HK-2 (cell line): ENCODE measurements around the gene GRIK5.

ENCODE experiments used
- DNase-seq: peaks from one replicate; pipeline ENCODE4 v3.0.0-alpha.2; 2018; ENCODE audit not compliant: unreplicated experiment

Gene GRIK5

DNA sequence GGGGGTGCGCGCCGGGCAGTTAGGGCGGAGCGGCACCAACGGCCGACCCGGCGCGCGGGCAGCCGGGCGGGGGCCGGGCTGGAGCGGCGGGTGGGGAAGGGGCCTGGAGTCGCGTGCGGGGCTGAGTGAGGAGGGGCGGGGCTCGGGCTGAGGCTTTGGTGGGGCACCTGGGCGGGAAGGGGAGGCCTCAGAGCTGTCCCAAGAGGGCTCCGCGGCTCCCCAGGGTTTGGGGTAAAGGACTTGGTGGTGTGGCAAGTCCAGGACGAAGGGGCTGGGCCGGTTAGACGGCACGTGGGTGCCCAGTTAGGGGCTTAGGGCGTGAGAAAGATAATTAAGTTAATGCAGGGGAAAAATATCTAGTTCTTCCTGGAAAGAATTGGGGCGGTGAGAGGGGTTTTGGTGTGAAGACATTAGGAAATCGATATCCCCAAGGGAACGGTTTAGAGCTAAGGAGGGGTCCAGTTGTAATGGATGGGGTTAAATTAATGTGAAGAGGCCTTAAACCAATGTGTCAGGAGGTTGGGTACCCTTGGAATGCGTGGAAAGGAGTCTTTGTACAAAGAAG is 6.5 kb upstream of the GRIK5 start:
- DNase-seq, result no peak

DNA sequence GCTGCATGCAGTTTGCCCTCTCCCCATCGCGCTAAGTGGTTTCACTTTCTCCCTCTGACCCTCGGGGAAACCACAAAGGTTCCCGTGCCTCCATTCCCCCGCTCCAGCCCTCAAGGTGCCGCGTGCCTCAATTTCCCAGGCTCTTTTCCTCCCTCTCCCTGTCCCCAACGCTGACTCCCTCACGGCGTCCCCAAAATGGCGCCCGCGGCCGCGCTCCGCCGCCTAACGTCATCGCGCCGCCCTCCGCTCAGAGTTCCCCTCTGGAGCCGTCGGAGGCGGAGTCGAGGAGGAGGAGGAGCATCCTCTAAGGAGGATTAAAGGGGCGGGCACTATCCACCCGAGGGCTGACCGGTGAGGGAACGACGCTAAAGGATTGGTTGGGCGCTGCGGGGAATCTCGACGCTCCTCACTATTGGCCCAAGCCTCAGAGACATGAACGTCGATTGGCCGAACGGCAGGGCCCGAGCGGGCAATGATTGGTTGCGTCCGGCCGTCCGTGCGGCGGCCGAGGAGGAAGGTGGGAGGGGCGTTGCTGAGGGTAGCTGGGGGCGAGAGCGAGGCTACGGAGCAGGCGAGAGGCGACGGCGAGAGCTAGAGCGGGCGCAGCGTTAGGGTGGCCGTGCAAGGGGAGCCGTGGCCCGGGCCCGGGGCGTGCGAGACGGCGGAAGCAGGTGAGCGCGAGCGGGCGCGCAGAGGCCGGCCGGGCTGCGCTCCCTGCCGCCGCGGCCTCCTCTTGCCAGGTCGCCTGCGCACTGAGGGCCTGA is 5.8 kb upstream of the GRIK5 start, which contains the start of gene ZNF574:
TSS of gene ZNF574 (plus strand) at position 551 of the 764 bp plus-strand sequence. CDS start 2,441 bp downstream, outside the sequence.
- peak; percentile 99 for DNase-seq

DNA sequence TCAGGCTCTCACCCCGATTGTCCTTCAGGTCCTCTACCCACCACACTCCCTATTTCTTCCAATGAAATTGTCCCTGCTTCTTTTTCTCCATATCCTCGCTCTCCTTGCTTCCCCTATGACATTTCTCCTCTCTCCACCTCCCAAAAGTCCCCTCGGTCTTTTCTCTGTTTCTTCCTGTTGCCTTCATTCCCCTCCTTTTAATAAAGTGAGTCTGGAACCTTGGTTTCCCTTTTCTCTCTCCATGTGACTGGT is 5.3 kb upstream of the GRIK5 start:
- no peak for DNase-seq

- DNase-seq, result peak; percentile 49
These were observed 4.7 kb upstream of the GRIK5 start for GRCh38 chr19:42074513-42075363.

DNA sequence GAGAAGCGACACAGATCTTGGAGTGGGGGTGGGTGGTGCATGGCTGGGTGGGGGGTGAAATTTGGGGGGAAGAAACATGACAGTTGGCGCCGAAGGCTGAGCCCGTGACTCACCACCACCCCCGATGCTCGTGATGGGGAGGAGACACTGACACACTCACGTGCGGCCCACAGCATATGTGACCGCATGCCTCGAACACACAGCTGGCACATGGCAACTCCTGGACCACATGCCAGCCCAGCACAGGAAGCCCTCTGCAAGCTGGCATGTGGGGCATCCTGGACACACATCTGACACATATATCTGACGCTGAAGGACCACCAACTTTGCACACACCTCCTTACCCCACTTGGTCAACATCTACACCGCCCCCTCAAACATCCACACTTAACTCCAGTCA is 1.2 kb upstream of the GRIK5 start:
- DNase-seq, result no peak

DNA sequence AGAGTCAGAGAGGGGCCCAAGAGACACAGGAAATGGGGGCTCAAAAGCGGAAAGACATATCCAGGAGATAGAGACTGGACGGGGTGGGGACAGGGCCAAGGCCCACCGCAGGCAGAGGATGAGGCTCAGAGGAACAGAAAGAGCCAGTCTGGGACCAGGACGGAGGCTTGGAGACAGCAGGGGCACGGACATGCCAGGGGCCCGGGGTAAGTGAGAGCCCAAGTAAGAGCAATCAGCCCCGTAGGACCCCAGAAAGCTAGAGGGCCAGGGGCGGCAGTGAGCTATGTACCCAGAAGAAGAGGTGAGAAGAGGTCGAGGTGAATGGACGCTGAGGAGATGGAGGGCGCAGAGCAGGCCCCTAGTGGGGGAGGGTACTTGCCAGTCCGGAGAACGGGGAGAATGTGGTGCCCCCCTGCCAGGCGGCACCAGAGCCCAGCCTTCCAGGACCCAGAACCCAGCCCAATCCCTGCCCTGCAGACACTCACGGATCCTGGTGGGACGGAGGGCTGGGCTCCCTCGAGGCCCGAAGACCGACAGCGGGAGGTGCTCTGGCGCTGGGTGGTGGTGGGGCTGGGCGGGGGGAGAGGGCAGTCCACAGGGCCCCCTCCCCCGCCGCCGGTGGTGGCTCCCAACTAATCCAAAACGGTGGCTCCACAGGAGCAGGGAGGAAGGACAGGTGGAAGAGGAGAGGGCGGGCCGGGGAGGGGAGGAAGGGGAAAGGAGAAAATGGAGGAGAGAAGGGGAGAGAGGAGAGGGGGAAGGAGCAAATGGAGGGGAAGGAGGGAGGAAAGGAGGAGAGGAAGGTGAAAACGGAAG is 1.0 kb downstream of the GRIK5 start:
- DNase-seq, result no peak

DNA sequence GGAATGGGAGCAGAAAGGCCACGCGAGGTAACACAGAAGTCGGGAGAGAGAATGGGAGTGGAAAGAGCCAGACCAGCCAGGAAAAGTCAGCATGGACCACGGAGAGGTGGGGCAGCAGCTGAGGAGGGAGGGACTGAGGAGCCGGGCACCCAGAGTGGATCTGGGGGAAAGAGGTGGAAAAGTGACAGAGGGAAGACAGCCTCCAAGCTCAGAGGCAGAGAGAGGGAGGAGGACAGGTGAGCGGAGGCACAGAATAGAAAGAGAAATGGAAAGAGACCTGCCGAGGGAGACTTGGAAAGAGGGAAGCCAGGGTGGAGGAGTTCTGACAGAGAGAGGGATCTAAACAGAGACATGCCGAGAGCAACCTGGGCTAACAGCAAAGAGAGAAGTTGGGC is 1.6 kb downstream of the GRIK5 start:
- no peak for DNase-seq

DNA sequence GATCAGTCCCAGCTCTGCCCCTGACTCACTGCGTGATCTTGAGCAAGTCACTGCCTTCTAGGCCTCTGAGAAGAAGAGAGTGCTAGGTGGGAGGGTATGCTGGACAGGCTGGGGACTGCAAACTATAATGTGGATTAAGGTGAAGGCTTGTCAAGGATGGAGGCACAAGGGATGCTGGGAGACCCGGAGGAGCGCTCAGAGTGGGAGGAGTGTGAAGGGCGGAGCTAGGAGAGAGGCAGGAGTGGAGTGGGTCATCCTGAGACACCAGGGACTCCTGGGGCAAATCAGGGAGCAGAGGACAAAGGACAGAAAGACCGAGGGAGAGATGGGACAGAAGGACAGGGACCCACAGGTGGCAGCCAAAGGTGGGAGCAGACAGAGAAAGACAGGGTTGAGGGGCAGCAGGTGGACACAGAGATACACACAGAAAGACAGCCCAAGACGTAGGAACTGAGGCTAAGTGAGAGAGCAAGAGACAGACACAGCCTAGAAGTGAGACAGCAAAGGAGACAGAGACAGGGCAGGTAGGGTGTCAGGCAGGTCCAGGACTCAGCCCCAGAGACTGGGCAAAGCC is 2.6 kb downstream of the GRIK5 start:
- DNase-seq, result no peak

DNA sequence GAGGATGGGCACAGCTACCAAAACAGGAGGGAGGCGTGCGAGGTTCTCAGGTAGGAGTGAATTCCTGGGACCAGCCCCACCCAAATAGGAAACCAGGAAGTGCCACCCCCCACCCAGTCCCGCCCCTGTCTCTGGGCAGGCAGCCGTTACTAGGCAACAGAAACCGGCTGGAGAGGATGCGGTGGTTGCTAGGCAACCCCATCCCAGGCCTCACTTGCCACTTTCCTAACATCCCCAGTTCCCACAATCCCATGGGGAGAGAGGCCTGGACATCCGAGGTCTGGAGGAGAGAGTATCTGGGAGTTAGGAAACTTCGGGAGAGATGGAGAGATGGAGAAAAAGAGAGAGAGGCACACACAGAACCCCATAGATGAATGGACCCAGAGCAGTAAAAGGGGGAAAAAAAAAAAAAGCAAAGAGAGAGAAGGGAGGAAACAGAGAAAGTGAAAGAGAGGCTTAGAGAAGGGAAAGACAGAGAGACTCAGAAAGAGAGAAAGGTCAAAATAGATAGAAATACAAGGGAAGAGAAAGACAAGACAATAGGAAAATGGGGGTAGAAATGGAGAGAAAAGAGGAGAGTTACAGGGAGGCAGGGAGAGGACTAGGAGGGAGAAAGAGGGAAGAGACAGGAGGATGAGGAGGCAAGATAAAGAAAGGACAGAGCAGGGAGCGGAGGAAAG is 3.8 kb downstream of the GRIK5 start:
- DNase-seq, result no peak

DNA sequence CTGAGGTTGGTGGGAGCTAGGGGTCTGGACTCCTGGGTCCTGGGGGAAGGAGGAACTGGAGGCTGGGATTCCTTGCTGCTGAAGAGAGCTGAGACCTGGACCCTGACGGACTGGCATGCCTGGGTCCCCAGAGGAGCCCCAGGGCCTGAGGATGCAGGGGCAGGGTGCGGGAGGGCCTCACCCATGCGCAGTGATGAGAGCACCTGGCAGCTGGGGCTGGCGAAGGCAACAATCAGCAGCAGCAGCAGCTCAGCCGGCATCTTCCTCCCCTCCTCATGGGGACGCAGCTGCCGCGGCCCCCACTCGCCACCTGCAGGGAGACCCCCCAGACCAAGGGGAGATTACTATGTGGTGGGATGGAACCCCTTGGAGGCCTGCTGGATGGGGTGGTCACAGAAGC is 4.5 kb downstream of the GRIK5 start:
- no peak for DNase-seq

- DNase-seq, result no peak
These were observed 5.0 kb downstream of the GRIK5 start for GRCh38 chr19:42065051-42065450.

- DNase-seq, result no peak
These were observed 5.6 kb downstream of the GRIK5 start for GRCh38 chr19:42064432-42064831.

- DNase-seq, result no peak
These were observed 7.6 kb downstream of the GRIK5 start for GRCh38 chr19:42062381-42062780.

DNA sequence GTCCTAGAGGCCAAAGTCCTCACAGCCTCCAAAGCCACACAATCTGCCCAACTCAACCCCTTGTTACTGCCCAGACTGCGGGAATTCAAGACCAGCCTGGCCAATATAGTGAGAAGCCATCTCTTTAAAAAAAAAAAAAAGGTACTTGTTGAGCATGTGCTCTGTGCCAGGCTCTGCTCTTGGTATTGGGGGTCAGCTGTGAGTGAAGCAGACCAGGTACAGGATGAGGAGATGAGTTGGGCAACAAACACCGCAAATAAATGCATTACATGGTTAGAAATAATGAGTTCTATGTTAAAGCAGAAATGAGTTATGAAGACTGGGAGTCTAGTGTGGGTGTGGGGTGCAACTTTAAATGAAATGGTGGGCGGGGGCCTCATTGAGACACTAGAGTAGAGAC is 9.9 kb downstream of the GRIK5 start:
- DNase-seq, result no peak

DNA sequence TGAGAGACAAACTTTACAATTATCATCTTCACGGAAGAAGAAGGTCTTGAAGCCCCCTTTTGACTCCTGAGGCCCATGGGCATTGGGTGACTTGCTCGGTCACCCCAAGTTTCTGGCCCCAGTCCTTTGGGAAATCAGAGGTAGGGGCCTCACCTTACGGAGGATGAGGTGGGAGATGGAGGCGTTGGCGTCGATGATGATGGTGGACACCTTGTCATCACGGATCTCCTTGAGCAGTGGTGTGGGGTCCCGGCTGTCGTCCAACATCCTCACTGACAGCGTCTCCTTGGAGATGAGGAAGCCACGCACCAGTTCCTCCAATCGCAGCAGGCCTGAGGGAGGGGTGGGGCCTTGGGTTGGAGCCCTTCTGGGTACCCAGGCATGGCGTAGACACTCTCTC is 10.8 kb downstream of the GRIK5 start:
- DNase-seq, result no peak

GRCh38 chr19:42057846-42058245 is 12.2 kb downstream of the GRIK5 start:
- no peak for DNase-seq

GRCh38 chr19:42054205-42054604 is 15.8 kb downstream of the GRIK5 start:
- no peak for DNase-seq

GRCh38 chr19:42053037-42053935 is 16.7 kb downstream of the GRIK5 start:
- DNase-seq, result no peak

GRCh38 chr19:42052241-42052863 is 17.7 kb downstream of the GRIK5 start:
- DNase-seq, result no peak
